HepG2 (cell line): ENCODE results near the gene KLHL8. TPM values are rescaled to one million over a fixed set of nuclear protein-coding genes. Genes with fewer than 3 reads are reported as not detected.
"Not testable (repeated sequence)": the region's sequence is repeated elsewhere in the genome, so short reads cannot be mapped to it uniquely, and the experiment has no call there.

Experiments used
- ATAC-seq: fragments of 200-7000 bp; cut with Tn5 transposase; 3 replicates; pipeline ENCODE4 v1.9.1; 2020; ENCODE audit warnings: mild to moderate bottlenecking, moderate library complexity
- BruUV-seq: library from RNA; stranded (reverse); fragments of 400-500 nt; replicated peaks from 2 replicates; lab custom pipeline; 2021; lab: Mats Ljungman, UMichigan
- CTCF ChIA-PET: fragments of 300-600 bp; formaldehyde crosslinking; extraction: SDS; loops from one replicate; lab custom pipeline; 2021; ENCODE audit warnings: low total read pairs, inconsistent platforms, low intra/inter-chr PET ratio; lab: Yijun Ruan, JAX
- POLR2A ChIA-PET: fragments of 350-600 bp; sonication (Branson Sonifier 250); formaldehyde crosslinking; loops from one replicate; lab custom pipeline; 2020; ENCODE audit warnings: antibody characterized with exemption, inconsistent platforms; lab: Yijun Ruan, JAX
- DNase-seq: peaks from one replicate; pipeline ENCODE4 v3.0.0-alpha.2; 2015; ENCODE audit warnings: low spot score
- FAIRE-seq: peaks from 3 replicates; lab custom pipeline; 2011; peaks lifted over from hg19 to GRCh38; lab: Jason Lieb, UNC
- H2AFZ ChIP-seq: one replicate; pipeline ENCODE4 v1.6.1; 2011; ENCODE audit warnings: low read length, inconsistent platforms
- H3K27ac ChIP-seq: fragments of 300-600 bp; 3 replicates; pipeline ENCODE4 v1.8.0; 2011; ENCODE audit warnings: mixed run types, mild to moderate bottlenecking, mixed read lengths, low read length, inconsistent platforms; ENCODE audit not compliant: insufficient read depth; ENCODE audit errors: extremely low read length
- H3K27me3 ChIP-seq, 2 experiments: fragments of 200-600 bp in 1 of 2; 2 replicates in 1 of 2; 3 replicates in 1 of 2; pipeline versions ENCODE4 v1.6.0 to v1.8.0; 2011; ENCODE audit warnings: low read length in 2 of 2, mild to moderate bottlenecking in 2 of 2, moderate library complexity in 2 of 2, inconsistent platforms in 1 of 2; ENCODE audit not compliant: insufficient read depth in 2 of 2, control insufficient read depth in 1 of 2
- H3K36me3 ChIP-seq, 2 experiments: fragments of 200-600 bp in 1 of 2; replicated peaks in 1 of 2; 2 replicates in 1 of 2; 3 replicates in 1 of 2; pipeline versions ENCODE4 v1.5.1 to v1.8.0; 2011; ENCODE audit warnings: low read length in 2 of 2, inconsistent platforms in 1 of 2; ENCODE audit not compliant: insufficient read depth in 2 of 2, control insufficient read depth in 1 of 2
- H3K4me1 ChIP-seq: 2 replicates; pipeline ENCODE4 v1.5.1; 2012; ENCODE audit warnings: low read length, inconsistent platforms; ENCODE audit not compliant: insufficient read depth
- H3K4me2 ChIP-seq: 2 replicates; pipeline ENCODE4 v1.6.0; 2011; ENCODE audit warnings: low read depth, low read length, inconsistent platforms
- H3K4me3 ChIP-seq, 3 experiments: fragments of 200-600 bp in 1 of 3; sonication (generic), shearing (Covaris generic) in 1 of 3; replicated peaks in 1 of 3; 2 replicates each; pipeline ENCODE4 v1.5.1; 2011 to 2016; ENCODE audit warnings: low read length in 3 of 3, inconsistent platforms in 2 of 3, low read depth in 2 of 3, mild to moderate bottlenecking in 2 of 3, control low read depth in 1 of 3, mixed read lengths in 1 of 3; ENCODE audit not compliant: insufficient read depth in 1 of 3
- H3K79me2 ChIP-seq: one replicate; pipeline ENCODE4 v1.6.1; 2011; ENCODE audit warnings: low read length, inconsistent platforms; ENCODE audit not compliant: insufficient read depth
- H3K9ac ChIP-seq: 2 replicates; pipeline ENCODE4 v1.6.0; 2011; ENCODE audit warnings: mild to moderate bottlenecking, low read depth, low read length, inconsistent platforms; ENCODE audit not compliant: insufficient read depth
- H3K9me3 ChIP-seq: 2 replicates; pipeline ENCODE4 v1.5.1; 2012; ENCODE audit warnings: mild to moderate bottlenecking, low read length
- H4K20me1 ChIP-seq: 2 replicates; pipeline ENCODE4 v1.6.0; 2011; ENCODE audit warnings: inconsistent platforms, mild to moderate bottlenecking, low read length, moderate library complexity; ENCODE audit not compliant: insufficient read depth
- CREB1 ChIP-seq, 2 experiments: fragments of 450-650 bp in 1 of 2; IDR thresholded peaks; 2 replicates each; pipeline ENCODE4 v1.6.1; 2016 to 2017; ENCODE audit warnings: control low read depth in 1 of 2, mild to moderate bottlenecking in 1 of 2, missing compliant biosample characterization in 1 of 2, missing genetic modification characterization in 1 of 2
- FOXO1 ChIP-seq: sonication (generic); formaldehyde crosslinking; IDR thresholded peaks from 2 replicates; pipeline ENCODE4 v1.4.0; 2020; ENCODE audit warnings: missing genetic modification reagents
- PHF20 ChIP-seq: sonication (generic); formaldehyde crosslinking; IDR thresholded peaks from 2 replicates; pipeline ENCODE4 v1.5.0; 2020; ENCODE audit warnings: mild to moderate bottlenecking, missing genetic modification reagents
- POLR2G ChIP-seq: fragments of 200-400 bp; formaldehyde crosslinking; IDR thresholded peaks from 2 replicates; pipeline ENCODE4 v1.6.1; 2018; ENCODE audit warnings: mild to moderate bottlenecking, low read depth, low read length, moderate library complexity
- RBM22 ChIP-seq: fragments of 200-400 bp; formaldehyde crosslinking; optimal IDR thresholded peaks from 2 replicates; pipeline ENCODE3; 2017; ENCODE audit warnings: mild to moderate bottlenecking, low read length, moderate library complexity
- ZBTB3 ChIP-seq: sonication (generic); formaldehyde crosslinking; IDR thresholded peaks from 2 replicates; pipeline ENCODE4 v1.4.0; 2020; ENCODE audit warnings: low read depth, mild to moderate bottlenecking, moderate library complexity, missing genetic modification reagents, borderline replicate concordance
- whole genome bisulfite sequencing: methylation state at CpG from one replicate; pipeline ENCODE4 v1.1.6; 2017; ENCODE audit warnings: low lambda C conversion rate; 5-methylcytosine and 5-hydroxymethylcytosine counted together
- in situ Hi-C: cut with HindIII; loops from 2 replicates; pipeline ENCODE4 v1.10.0; 2017; ENCODE audit warnings: low pct_unique_long_range_greater_than_20kb; ENCODE audit not compliant: extremely low pct_ligation_motif_present
- intact Hi-C: fragments of 100-400 bp; cut with micrococcal nuclease; formaldehyde crosslinking; loops from one replicate; pipeline ENCODE4 v1.10.0; 2022; ENCODE audit not compliant: unreplicated experiment
- polyA plus RNA-seq, 8 experiments: library from polyadenylated mRNA; depleted of rRNA in 3 of 8; stranded (reverse) in 7 of 8; unstranded in 1 of 8; fragments of >200 nt; fragmentation: Illumina TruSeq in 4 of 8; extraction: Trizol in 4 of 8; gene quantifications; 2 replicates each; pipeline versions ENCODE4 v1.2.1 to v1.2.3, GENCODE V29; 2011 to 2016; ENCODE audit warnings: low read depth in 4 of 8, missing spikeins in 1 of 8, mixed read lengths in 1 of 8; ENCODE audit not compliant: insufficient read depth in 1 of 8
- total RNA-seq, 5 experiments: library from RNA; depleted of rRNA; stranded (reverse); fragments of >200 nt; fragmentation: Illumina TruSeq; extraction: Trizol; gene quantifications; 2 replicates each; pipeline ENCODE4 v1.2.3, GENCODE V29; 2016; ENCODE audit warnings: low read depth in 1 of 5

The KLHL8 gene
- total and polyA plus RNA-seq, 2 of the 13 experiments (the other 11 are each of a cell fraction or from before 2014, with no cell fraction given), result 2.8 to 11.7 TPM

DNA sequence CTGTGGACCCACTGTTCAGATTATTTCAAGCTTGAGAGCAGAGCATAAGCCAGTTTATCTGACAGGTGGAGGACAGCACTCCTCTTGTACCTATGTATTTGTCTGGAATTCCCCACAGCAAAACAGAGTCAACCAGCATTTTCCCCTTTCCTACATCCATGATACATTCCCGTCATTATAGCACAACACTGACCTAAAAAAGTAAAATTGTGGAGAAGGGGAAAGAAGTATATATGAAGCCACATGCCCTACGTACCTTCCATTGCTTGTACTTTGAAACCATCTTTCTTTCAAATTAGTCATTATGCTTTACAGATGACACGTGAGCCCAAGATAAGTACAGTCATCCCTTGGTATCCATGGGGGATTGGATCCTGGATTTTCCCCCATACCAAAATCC lies 73.3 kb downstream of the KLHL8 start:
- Histone ChIP-seq H3K79me2 (no peaks in the 10 kb centered on the region), H3K4me3 (no peak overlapping the region), H3K4me1 (peaks cover 14% of the 10 kb centered on the region), H2AFZ (no peak overlapping the region), H3K27me3 (no peaks in the 10 kb centered on the region), H3K9ac (no peak overlapping the region)
- in situ Hi-C loops, result loop anchor here (25.0 kb wide), 1 partner anchor 315 kb away; no protein-coding TSS in a partner anchor
- CTCF ChIA-PET, result no interaction called here
- no peak for ATAC-seq
- intact Hi-C loops, result no loop called here
- TF ChIP-seq FOXO1 (CRISPR knock-in tag) (no peak), PHF20 (CRISPR knock-in tag) (no peak), CREB1 (IDR thresholded peaks at IDR 0.05) (no peak), CREB1 (CRISPR knock-in tag; IDR thresholded peaks at IDR 0.05) (no peak), RBM22 (peak; percentile 81), ZBTB3 (CRISPR knock-in tag) (no peak)
- TF ChIP-seq, all 625 proteins: peak for 1
- FAIRE-seq (no peak), DNase-seq (no peak)
- Histone ChIP-seq H3K9me3 (no peaks in the 10 kb centered on the region), H4K20me1 (no peaks in the 10 kb centered on the region), H3K36me3 (peaks cover 0 to 3% of the 10 kb centered on the region in 2 experiments; a peak in 1 of 5 replicates), H3K4me2 (no peak overlapping the region), H3K27ac (no peak overlapping the region)
- WGBS, result 92% methylated on average over 3 of the region's 3 CpGs
- BruUV-seq, result no TSS peak
- POLR2A ChIA-PET, result no interaction called here

DNA sequence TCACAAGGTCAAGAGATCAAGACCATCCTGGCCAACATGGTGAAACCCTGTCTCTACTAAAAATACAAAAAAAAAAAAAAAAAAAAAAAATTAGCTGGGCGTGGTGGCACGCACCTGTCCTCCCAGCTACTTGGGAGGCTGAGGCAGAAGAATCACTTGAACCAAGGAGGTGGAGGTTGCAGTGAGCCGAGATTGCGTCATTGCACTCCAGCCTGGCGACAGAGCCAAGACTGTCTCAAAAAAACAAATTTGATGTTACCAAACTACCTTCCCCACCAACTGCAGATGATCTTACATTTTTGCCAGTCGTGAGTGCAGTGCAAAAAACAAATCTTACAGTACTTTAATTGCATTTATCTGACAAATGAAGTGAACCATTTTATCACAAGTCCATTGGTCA lies 74.5 kb downstream of the KLHL8 start:
- intact Hi-C loops, H3K27me3 ChIP-seq, H3K27ac ChIP-seq, H3K4me2 ChIP-seq, ATAC-seq, BruUV-seq, H3K9me3 ChIP-seq, CTCF ChIA-PET, H2AFZ ChIP-seq, H3K79me2 ChIP-seq, H3K4me3 ChIP-seq, H3K9ac ChIP-seq, H4K20me1 ChIP-seq, DNase-seq, POLR2A ChIA-PET: not testable (repeated sequence)
- WGBS, result 100% methylated on average over 6 of the region's 6 CpGs
- in situ Hi-C loops, result loop anchor here (25.0 kb wide), 1 partner anchor 316 kb away; no protein-coding TSS in a partner anchor
- Histone ChIP-seq H3K4me1 (peaks cover 14% of the 10 kb centered on the region), H3K36me3 (peaks cover 0 to 10% of the 10 kb centered on the region in 2 experiments; a peak in 1 of 5 replicates)
- TF ChIP-seq POLR2G, result 0 out of 2 replicates have a peak, but pooled peaks have one; percentile 17
- TF ChIP-seq, all 625 proteins: peak for 1; not testable (repeated sequence) for 624
- FAIRE-seq, result not testable (repeated sequence)
